GM19240 (cell line): ENCODE results near the gene DNASE1L1.
"Not testable (repeated sequence)": the region's sequence is repeated elsewhere in the genome, so short reads cannot be mapped to it uniquely, and the experiment has no call there.

Source experiments
- DNase-seq: peaks from one replicate; pipeline ENCODE4 v3.0.0; 2011; ENCODE audit warnings: low spot score; ENCODE audit not compliant: insufficient read length

DNASE1L1 gene

GRCh38 chrX:154403858-154404257 lies 5.2 kb downstream of the DNASE1L1 start:
- DNase-seq, result no peak

GRCh38 chrX:154403192-154403591 lies 5.9 kb downstream of the DNASE1L1 start:
- no peak for DNase-seq

- DNase-seq, result no peak
These were observed 6.4 kb downstream of the DNASE1L1 start for GRCh38 chrX:154402622-154403127.

GRCh38 chrX:154401918-154402621 lies 7.0 kb downstream of the DNASE1L1 start:
- no peak for DNase-seq

- no peak for DNase-seq
These were observed 7.8 kb downstream of the DNASE1L1 start for GRCh38 chrX:154401045-154401799.

GRCh38 chrX:154400369-154400817 lies 8.7 kb downstream of the DNASE1L1 start:
- DNase-seq, result not testable (repeated sequence)

- DNase-seq, result no peak
These were observed 9.3 kb downstream of the DNASE1L1 start for GRCh38 chrX:154399527-154400368.

GRCh38 chrX:154398668-154399526 lies 10.2 kb downstream of the DNASE1L1 start:
- DNase-seq, result no peak

GRCh38 chrX:154397888-154398667 lies 11.0 kb downstream of the DNASE1L1 start, which contains the start of gene RPL10:
TSS of gene RPL10 (plus strand) at chrX:154398377. CDS start at chrX:154398520, 143 bp downstream.
- DNase-seq, result peak; percentile 70

- DNase-seq, result no peak
These were observed 11.8 kb downstream of the DNASE1L1 start for GRCh38 chrX:154396973-154397887.

GRCh38 chrX:154396363-154396762 lies 12.7 kb downstream of the DNASE1L1 start:
- not testable (repeated sequence) for DNase-seq

- not testable (repeated sequence) for DNase-seq
These were observed 19.0 kb downstream of the DNASE1L1 start for GRCh38 chrX:154389812-154390747.

- not testable (repeated sequence) for DNase-seq
These were observed 20.4 kb downstream of the DNASE1L1 start for GRCh38 chrX:154388649-154389048.

GRCh38 chrX:154388094-154388493 lies 21.0 kb downstream of the DNASE1L1 start:
- DNase-seq, result not testable (repeated sequence)

GRCh38 chrX:154384284-154384892 lies 24.7 kb downstream of the DNASE1L1 start:
- no peak for DNase-seq

GRCh38 chrX:154383359-154384283 lies 25.4 kb downstream of the DNASE1L1 start:
- DNase-seq, result no peak
